Activated CD4-positive, alpha-beta T cell treated with anti-CD3 and anti-CD28 coated beads, Interleukin-2, Interleukin-6, amounts not matched to agents 100 ng/mL and 50 ng/mL, durations not matched to agents 16 hours and 8 hours (primary cell): ENCODE measurements around the gene FSD1L.

Experiments used
- DNase-seq: peaks from one replicate; pipeline ENCODE4 v3.0.0-alpha.2; 2020

FSD1L gene

GRCh38 chr9:105447814-105448812 is at the start of gene FSD1L:
FSD1L (plus strand) TSS chr9:105448034; CDS start chr9:105448221, 187 bp downstream.
- DNase-seq: peak; percentile 92

- no peak for DNase-seq
Measured at GRCh38 chr9:105399117-105399516, 48.7 kb upstream of the FSD1L start.

- DNase-seq: no peak
Measured at GRCh38 chr9:105401651-105402050, 46.2 kb upstream of the FSD1L start.

GRCh38 chr9:105403552-105404248 is 44.1 kb upstream of the FSD1L start:
- no peak for DNase-seq

- DNase-seq: peak; percentile 81
Measured at GRCh38 chr9:105405514-105406131, 42.2 kb upstream of the FSD1L start.

- no peak for DNase-seq
Measured at GRCh38 chr9:105406369-105406768, 41.5 kb upstream of the FSD1L start.

GRCh38 chr9:105413525-105413924 is 34.3 kb upstream of the FSD1L start:
- no peak for DNase-seq

GRCh38 chr9:105414947-105415661 is 32.7 kb upstream of the FSD1L start:
- DNase-seq: peak; percentile 65

GRCh38 chr9:105415662-105415980 is 32.2 kb upstream of the FSD1L start:
- DNase-seq: no peak

- DNase-seq: no peak
Measured at GRCh38 chr9:105416840-105417239, 31.0 kb upstream of the FSD1L start.

GRCh38 chr9:105418588-105419500 is 29.0 kb upstream of the FSD1L start:
- DNase-seq: no peak

GRCh38 chr9:105419816-105420597 is 27.8 kb upstream of the FSD1L start:
- DNase-seq: no peak

- no peak for DNase-seq
Measured at GRCh38 chr9:105421154-105421553, 26.7 kb upstream of the FSD1L start.

GRCh38 chr9:105421864-105422263 is 26.0 kb upstream of the FSD1L start:
- DNase-seq: no peak

- no peak for DNase-seq
Measured at GRCh38 chr9:105425816-105426433, 21.9 kb upstream of the FSD1L start.

- DNase-seq: no peak
Measured at GRCh38 chr9:105426657-105427056, 21.2 kb upstream of the FSD1L start.

GRCh38 chr9:105431424-105432246 is 16.2 kb upstream of the FSD1L start:
- no peak for DNase-seq

GRCh38 chr9:105432247-105432842 is 15.5 kb upstream of the FSD1L start:
- DNase-seq: no peak

GRCh38 chr9:105435453-105435852 is 12.4 kb upstream of the FSD1L start:
- DNase-seq: no peak
